Measurements from ENCODE around the gene TRIM71. TPM values are rescaled to one million over a fixed set of nuclear protein-coding genes. Genes with fewer than 3 reads are reported as not detected.

TRIM71 gene
- total and polyA plus RNA-seq, 2 of the 13 experiments (the other 11 are each of a cell fraction or from before 2014, with no cell fraction given) = 21.7 to 76.9 TPM

DNA sequence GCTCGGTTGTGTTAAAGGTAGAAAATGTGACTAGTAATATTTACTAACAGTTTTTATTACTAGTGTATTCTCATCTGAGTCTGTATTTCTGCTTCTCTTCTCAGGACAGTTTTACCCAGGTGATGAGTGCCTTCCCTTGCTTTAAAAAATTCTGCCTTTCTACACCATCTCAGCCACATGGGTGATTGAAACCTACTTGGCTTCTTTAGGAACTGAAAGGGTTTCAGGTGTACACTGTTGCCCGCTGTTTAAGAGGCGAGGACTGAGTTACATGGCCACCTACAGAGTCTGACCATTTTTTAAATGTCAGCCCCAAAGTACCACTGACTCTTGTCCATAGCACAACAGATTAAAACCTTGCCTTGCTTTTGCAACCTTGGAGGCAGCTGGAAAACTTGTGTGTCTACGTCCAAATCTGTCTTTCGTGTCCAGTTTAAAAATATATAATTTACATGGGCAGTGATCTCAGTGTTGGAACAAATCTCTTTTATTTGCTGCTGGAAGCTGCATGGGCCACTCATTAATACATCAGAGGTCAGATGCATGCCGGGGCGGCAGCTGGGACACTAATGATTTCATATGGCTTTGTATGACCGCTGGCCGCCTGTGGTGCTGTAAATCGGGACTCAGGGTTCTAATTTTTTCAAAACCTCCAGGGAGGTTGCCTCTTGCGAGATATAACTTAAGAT lies 44.6 kb downstream of the TRIM71 start:
- H4K20me1 ChIP-seq (ENCODE audit: insufficient read depth, low read length) = peaks cover 96% of the 10 kb centered on the region
- POLR2A ChIA-PET = no interaction called here
- BruUV-seq (replicated peaks) = TSS peak; percentile 17
- H3K4me1 ChIP-seq (ENCODE audit: insufficient read depth, low read length) = peaks cover 100% of the 10 kb centered on the region
- no peak overlapping the region for H3K9ac ChIP-seq (ENCODE audit: insufficient read depth, low read depth, low read length)
- 79% methylated on average over 11 of the region's 11 CpGs for WGBS (ENCODE audit: low lambda C conversion rate)
- CTCF ChIA-PET (ENCODE audit: low intra/inter-chr PET ratio, low total read pairs) = no interaction called here
- H3K9me3 ChIP-seq (ENCODE audit: low read length) = no peaks in the 10 kb centered on the region
- TF ChIP-seq ZMYM2 (CRISPR knock-in tag; IDR thresholded peaks at IDR 0.05) (no peak), FOXJ3 (CRISPR knock-in tag; IDR thresholded peaks at IDR 0.05; ENCODE audit: borderline replicate concordance) (no peak)
- peaks cover 98% of the 10 kb centered on the region for H3K79me2 ChIP-seq (ENCODE audit: insufficient read depth, low read length)
- no peak for ATAC-seq
- no peak overlapping the region for H3K4me3 ChIP-seq (replicated peaks in 1 of 3; ENCODE audit: insufficient read depth in 1 of 3, low read depth in 2 of 3, low read length in 3 of 3)
- in situ Hi-C loops (cut with HindIII; ENCODE audit: extremely low pct_ligation_motif_present, low pct_unique_long_range_greater_than_20kb) = loop anchor here (5.0 kb wide), 1 partner anchor 35 kb away; no protein-coding TSS in a partner anchor
- intact Hi-C loops (cut with micrococcal nuclease; ENCODE audit: unreplicated experiment) = no loop called here
- DNase-seq (ENCODE audit: low spot score) = no peak
- FAIRE-seq = no peak
- H3K27ac ChIP-seq (ENCODE audit: extremely low read length, insufficient read depth, low read length) = peak overlapping the region; percentile 30
- H3K4me2 ChIP-seq (ENCODE audit: low read depth, low read length) = peak overlapping the region; percentile 9; the same call in 1 of the 2 replicates
- no peak overlapping the region for H2AFZ ChIP-seq (ENCODE audit: low read length)
- H3K27me3 ChIP-seq (ENCODE audit: control insufficient read depth in 1 of 2, insufficient read depth in 2 of 2, low read length in 2 of 2) = no peaks in the 10 kb centered on the region
- peaks cover 2 to 35% of the 10 kb centered on the region in 2 experiments for H3K36me3 ChIP-seq (replicated peaks in 1 of 2; ENCODE audit: control insufficient read depth in 1 of 2, insufficient read depth in 2 of 2, low read length in 2 of 2)

DNA sequence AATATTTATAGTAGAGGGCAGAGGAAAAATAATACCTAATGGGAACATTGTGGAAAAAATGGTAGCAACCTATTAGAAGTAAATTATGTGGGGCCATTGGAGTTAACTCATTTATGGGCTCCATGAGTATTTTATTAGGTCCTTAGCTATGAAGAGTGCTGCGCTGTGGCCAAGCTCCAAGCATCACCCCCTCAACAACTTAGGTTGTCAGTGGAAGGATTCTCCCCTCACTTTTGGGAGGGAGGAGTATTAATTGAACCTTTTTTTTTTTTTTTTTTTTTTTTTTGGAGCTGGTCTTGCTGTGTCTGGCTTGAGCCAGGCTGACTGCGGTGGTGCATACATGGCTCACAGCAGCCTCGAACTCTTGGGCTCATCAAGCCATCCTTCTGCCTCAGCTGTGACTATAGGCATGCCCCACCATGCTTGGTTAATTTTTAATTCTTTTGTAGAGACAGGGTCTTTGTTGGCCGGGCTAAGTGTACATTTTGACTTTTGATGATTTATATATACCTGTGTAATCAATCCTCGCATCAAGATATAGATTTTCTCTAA lies 45.2 kb downstream of the TRIM71 start:
- Histone ChIP-seq H3K9me3 (ENCODE audit: low read length) (no peaks in the 10 kb centered on the region), H3K4me1 (ENCODE audit: insufficient read depth, low read length) (peaks cover 100% of the 10 kb centered on the region), H3K4me3 (replicated peaks in 1 of 3; ENCODE audit: insufficient read depth in 1 of 3, low read depth in 2 of 3, low read length in 3 of 3) (no peak overlapping the region), H3K27ac (ENCODE audit: extremely low read length, insufficient read depth, low read length) (no peak overlapping the region), H2AFZ (ENCODE audit: low read length) (no peak overlapping the region), H4K20me1 (ENCODE audit: insufficient read depth, low read length) (peaks cover 96% of the 10 kb centered on the region), H3K4me2 (ENCODE audit: low read depth, low read length) (peak overlapping the region; percentile 56; the same call in 1 of the 2 replicates), H3K36me3 (replicated peaks in 1 of 2; ENCODE audit: control insufficient read depth in 1 of 2, insufficient read depth in 2 of 2, low read length in 2 of 2) (peaks cover 2 to 30% of the 10 kb centered on the region in 2 experiments), H3K79me2 (ENCODE audit: insufficient read depth, low read length) (peaks cover 98% of the 10 kb centered on the region), H3K9ac (ENCODE audit: insufficient read depth, low read depth, low read length) (no peak overlapping the region), H3K27me3 (ENCODE audit: control insufficient read depth in 1 of 2, insufficient read depth in 2 of 2, low read length in 2 of 2) (no peaks in the 10 kb centered on the region)
- FAIRE-seq = no peak
- intact Hi-C loops (cut with micrococcal nuclease; ENCODE audit: unreplicated experiment) = no loop called here
- TF ChIP-seq, protein P1, sequence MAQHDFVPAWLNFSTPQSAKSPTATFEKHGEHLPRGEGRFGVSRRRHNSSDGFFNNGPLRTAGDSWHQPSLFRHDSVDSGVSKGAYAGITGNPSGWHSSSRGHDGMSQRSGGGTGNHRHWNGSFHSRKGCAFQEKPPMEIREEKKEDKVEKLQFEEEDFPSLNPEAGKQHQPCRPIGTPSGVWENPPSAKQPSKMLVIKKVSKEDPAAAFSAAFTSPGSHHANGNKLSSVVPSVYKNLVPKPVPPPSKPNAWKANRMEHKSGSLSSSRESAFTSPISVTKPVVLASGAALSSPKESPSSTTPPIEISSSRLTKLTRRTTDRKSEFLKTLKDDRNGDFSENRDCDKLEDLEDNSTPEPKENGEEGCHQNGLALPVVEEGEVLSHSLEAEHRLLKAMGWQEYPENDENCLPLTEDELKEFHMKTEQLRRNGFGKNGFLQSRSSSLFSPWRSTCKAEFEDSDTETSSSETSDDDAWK (CRISPR knock-in tag; IDR thresholded peaks at IDR 0.05) = no peak
- TF ChIP-seq ZBTB1 (CRISPR knock-in tag; IDR thresholded peaks at IDR 0.05; ENCODE audit: borderline replicate concordance) (no peak), ZBTB14 (CRISPR knock-in tag; IDR thresholded peaks at IDR 0.05) (no peak), RBM22 (optimal IDR thresholded peaks at IDR 0.05; ENCODE audit: low read length) (peak; percentile 68), PHF21A (CRISPR knock-in tag; IDR thresholded peaks at IDR 0.05) (no peak)
- POLR2A ChIA-PET = interaction anchor here (1.2 kb wide), 1 partner anchor 21 kb away, joined by 3 read pairs; no protein-coding TSS in a partner anchor
- in situ Hi-C loops (cut with HindIII; ENCODE audit: extremely low pct_ligation_motif_present, low pct_unique_long_range_greater_than_20kb) = loop anchor here (5.0 kb wide), 1 partner anchor 36 kb away; no protein-coding TSS in a partner anchor
- DNase-seq (ENCODE audit: low spot score) = no peak
- CTCF ChIA-PET (ENCODE audit: low intra/inter-chr PET ratio, low total read pairs) = no interaction called here
- BruUV-seq (replicated peaks) = no TSS peak
- 68% methylated on average over 5 of the region's 5 CpGs for WGBS (ENCODE audit: low lambda C conversion rate)
- no peak for ATAC-seq

All from HepG2 (cell line).